KBM-7 (cell line): ENCODE data around the gene TBC1D7.

Experiments used
- DNase-seq: peaks from one replicate; pipeline ENCODE4 v3.0.0-alpha.2; 2015
- in situ Hi-C: fragments of 300-500 bp; cut with MboI; formaldehyde crosslinking; loops from 2 replicates; pipeline ENCODE4 v1.14.3; 2020; ENCODE audit warnings: low sequenced_read_pairs, low pct_unique_long_range_greater_than_20kb, mixed read lengths

TBC1D7 gene

DNA sequence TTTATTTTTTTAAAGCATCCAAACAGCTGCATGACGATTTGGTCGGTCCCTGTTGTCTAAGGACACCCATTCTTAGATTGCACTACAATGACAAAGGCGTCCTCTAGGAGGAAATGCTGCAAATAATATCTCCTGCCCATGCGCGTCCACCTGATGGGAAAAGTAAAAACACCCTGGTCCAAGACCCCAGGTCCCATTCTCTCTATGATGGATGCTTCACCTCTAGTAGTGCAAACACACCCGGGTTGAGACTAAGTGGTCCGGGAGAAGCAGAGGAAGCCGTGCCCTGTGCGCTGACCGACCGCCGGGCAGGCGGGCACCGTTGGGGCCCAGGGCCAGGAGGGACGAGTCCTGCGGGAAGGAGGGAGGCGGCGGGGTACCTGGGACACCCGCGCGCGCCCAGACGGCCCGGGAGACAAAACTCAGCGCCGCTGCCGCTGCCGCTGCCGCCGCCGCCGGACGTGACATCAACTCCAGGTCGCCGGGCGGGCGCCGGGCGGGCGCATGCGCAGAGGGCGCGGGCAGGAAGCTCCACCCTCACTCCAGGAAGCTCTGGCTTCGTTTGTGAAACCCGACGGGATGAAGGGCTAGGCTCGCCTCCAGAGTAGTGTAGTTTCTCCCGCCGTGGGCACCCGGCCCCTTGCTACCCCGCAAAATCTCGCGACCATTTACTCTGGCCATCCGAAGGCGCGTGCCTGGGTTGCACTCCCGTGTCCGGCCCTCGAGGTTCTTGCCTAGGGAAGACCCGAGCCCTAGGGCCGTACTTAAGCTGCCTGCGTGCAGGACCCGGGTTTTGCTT, at the start of gene TBC1D7:
Gene TBC1D7, minus strand, starts transcription at position 462 of the 799 bp plus-strand sequence. CDS start 1,639 bp downstream, outside the sequence.
- DNase-seq = peak; percentile 94
- in situ Hi-C loops = no loop called here

DNA sequence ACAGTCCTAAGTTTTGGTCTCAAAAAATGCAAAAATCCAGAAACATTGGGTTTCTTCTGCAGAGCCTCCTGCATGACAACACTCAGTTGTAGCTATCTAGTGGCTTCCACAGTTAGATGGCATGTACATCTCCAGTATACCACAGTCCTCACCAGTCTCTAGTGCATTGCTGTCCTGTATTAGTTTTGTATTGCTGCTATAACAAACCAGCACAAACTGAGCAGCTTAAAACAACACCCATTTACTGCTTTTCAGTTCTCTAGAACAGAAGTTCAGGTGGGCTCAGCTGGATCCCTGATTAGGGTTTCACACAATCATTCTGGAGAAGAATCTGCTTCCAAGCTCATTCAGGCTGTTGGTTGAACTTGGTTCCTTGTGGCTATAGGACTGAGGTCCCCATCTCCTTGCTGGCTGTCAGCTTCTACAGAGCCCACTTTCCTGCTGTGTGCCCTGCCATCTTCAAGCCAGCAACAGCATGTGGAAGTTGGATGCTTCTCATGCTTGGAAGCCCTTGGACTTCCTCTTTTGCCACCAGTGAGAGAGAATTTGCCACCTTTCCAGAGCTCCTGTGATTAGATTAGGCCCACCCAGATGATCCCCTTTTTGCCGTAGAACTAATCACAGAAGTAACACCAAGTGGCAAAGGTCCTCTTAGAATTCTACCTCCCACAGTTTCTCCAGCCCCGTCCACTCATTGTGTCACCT, 48.9 kb upstream of the TBC1D7 start:
- DNase-seq = peak; percentile 64

DNA sequence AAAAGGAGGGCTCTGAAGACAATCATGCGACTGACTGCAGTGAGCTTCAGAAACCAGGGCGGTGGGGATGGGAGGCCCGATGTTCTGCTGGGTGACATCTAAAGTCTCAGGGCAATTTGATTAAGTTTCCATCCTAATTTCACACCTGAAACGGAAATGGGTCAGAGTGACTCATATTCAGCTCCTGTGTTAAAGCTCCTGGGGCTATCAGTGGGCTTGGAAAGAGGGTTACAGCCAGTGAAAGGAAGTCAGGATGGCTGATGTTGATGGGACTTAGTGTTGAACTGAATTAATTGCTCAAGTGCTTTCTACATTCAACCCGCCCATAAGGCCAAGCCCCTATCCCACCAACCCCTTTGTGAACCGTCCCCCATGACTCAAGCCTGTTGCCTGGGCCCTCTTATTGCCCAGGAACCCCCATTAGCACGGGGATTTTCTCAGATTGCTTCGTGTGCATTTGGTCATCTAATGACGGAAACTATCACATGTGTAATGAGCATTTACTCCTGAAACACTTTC, 47.1 kb upstream of the TBC1D7 start:
- in situ Hi-C loops = no loop called here
- no peak for DNase-seq

More for the DNA sequence above, 48.9 kb upstream of the TBC1D7 start:
- in situ Hi-C loops = no loop called here

DNA sequence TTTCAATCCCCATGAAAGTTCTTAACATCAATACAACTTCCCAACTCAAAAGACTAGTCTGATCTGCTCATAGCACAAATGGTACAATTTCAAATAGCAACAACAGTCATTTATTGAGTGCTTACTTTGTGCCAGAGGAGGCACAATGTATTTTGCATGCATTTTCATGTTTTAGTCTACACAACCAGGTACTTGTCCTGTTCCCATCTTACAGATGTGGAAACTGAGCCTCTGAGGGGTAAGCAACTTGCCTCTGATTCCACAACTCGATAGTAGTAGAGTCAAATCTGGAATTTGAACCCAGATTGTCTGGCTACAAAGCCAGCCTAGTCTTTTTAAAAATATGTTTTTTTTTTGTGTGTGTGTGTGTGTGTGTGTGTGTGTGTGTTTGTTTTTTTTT, 45.6 kb upstream of the TBC1D7 start:
- in situ Hi-C loops = no loop called here
- no peak for DNase-seq

DNA sequence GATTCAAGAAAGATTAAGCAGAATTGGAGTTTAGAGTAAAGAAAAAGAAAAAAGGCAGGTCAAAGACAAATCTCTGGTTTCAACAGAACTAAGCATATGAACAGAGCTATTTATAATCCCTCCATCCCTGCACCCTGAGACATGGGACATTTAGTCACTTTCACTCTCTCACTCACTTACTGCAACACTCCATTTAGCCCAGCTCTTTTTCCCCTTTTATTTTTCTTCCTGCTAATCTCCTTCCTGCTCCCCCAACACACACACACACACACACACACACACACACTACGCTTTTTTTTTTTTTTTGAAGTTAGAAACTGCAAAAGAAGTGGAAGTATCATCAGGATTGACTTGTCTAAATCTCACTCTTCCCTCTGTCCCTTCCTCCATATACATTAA, 45.1 kb upstream of the TBC1D7 start:
- peak; percentile 39 for DNase-seq
- in situ Hi-C loops = no loop called here

- no peak for DNase-seq
- in situ Hi-C loops = no loop called here
Measured at GRCh38 chr6:13372688-13373487, 44.6 kb upstream of the TBC1D7 start.

DNA sequence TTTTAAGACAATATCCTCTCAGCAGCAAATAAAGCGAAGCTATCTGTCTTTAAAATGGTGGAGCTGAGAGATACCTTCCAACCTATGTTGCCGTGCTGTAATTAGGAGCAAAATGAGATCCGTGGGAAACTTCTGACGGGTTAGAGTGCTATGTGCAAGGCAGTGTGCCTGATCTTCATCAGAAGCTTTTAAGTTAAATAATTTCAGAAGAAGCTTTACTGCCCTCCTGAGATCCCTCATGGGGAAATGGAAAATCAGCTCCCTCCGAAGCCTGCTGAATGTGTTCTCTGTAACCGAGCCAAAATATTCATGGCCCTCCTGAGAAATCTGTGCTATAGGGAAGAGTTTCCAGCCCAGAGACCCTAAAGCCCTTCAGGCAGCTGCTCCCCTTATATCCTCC, 43.7 kb upstream of the TBC1D7 start:
- in situ Hi-C loops = no loop called here
- no peak for DNase-seq

GRCh38 chr6:13371421-13372072, 43.2 kb upstream of the TBC1D7 start:
- DNase-seq = no peak
- in situ Hi-C loops = no loop called here

- no peak for DNase-seq
- in situ Hi-C loops = no loop called here
Measured at GRCh38 chr6:13370623-13371022, 42.3 kb upstream of the TBC1D7 start.

- DNase-seq = no peak
- in situ Hi-C loops = no loop called here
Measured at GRCh38 chr6:13369591-13369990, 41.3 kb upstream of the TBC1D7 start.

- no peak for DNase-seq
- in situ Hi-C loops = no loop called here
Measured at GRCh38 chr6:13368731-13369115, 40.4 kb upstream of the TBC1D7 start.

- DNase-seq = no peak
- in situ Hi-C loops = no loop called here
Measured at GRCh38 chr6:13368079-13368730, 39.9 kb upstream of the TBC1D7 start.

GRCh38 chr6:13367396-13367795, 39.1 kb upstream of the TBC1D7 start:
- in situ Hi-C loops = no loop called here

DNA sequence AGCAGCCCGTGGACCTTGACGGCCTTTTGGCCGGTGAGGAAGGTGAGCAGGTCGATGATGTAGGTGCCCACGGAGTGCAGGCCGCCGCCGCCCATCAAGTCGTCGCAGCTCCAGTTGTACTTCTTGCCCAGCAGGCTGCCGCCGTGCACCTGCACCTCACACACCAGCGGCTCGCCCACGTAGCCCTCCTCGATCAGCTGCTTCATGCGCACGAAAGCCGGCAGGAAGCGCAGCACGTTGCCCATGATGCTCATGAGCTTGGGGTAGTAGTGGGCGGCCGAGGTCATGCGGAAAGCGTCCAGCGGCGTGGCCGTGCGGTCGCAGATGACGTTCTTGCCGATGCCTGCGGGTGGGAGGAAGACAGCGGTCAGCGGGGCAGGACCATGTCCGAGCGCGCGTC, 37.0 kb upstream of the TBC1D7 start:
- no peak for DNase-seq
- in situ Hi-C loops = no loop called here

More at GRCh38 chr6:13367396-13367795, 39.1 kb upstream of the TBC1D7 start:
- no peak for DNase-seq

DNA sequence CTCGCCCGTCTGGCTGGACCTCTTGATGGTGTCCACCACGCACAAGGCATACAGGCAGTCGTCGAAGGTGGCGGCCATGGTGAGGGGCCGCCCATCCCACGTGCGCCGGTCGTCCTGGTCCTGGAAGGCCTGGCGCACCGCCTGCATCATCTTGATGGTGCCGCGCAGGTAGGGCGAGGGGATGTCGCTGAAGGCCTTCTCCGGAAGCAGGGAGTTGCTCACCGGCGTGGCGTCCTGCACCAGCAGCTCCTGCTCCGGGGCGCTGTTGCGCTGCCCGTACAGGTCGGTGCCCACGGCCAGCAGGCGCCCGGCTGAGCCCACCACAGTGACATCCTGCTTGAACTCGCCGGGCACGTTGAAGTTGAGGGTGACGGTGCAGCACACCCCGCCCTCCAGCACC, 36.5 kb upstream of the TBC1D7 start:
- in situ Hi-C loops = no loop called here

DNA sequence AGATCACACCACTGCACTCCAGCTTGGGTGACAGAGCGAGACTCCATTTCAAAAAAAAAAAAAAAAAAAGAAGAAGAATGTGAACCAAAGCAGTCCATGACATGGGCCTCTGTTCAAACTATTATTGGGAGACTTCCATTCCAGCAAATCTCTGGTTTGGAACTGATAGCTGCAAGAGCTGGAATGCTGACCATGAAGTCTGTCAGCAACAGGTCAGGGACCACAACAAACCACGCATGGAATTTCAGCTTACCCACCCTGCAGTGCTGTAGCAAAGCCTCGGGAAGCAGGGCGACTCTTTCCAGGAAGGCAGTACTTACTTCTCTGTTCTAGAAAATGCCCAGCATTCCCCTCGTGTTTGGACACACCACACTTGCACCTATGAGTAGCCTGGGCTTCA, 34.1 kb upstream of the TBC1D7 start:
- DNase-seq = no peak
- in situ Hi-C loops = no loop called here

More for the DNA sequence above, 36.5 kb upstream of the TBC1D7 start:
- no peak for DNase-seq

DNA sequence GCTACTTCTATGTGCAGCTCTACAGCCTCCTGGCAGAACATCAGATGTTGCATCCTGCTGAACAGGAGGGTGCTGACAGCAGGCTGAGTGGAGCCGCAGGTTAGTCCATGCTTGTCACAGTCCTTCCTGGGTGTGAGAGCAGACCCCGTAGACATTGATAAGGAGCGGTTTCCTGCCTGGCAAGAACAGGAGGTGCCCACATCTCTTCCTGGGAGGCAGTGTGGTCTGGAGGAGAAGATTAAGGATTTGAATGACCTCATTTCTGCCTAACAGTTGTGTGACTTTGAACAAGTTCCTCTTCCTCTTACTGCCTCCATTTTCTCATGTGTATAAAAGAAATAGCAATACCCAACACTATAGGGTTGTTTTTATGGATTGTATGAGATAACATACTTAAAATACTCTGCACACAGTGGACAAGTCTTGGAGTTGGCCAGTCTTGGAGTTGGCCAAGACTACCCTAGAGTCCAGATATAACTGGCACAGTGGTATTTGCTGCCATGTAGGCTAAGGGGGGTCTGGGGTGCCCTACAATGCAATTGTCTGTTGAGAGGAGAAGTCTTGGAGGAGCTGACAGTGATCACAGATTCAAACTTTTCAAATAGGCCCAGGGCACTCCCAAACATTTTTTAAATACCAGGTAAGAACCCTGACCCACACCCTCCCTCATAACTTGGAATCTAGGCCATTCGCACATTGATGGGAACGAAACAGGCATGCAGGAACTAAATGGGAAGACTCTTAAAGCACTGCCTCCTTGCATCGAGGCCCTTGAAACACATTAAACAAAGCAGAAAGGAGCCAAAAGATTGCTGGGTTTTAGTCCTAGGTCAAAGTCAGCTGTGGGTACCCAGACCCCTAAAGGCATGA, 32.6 kb upstream of the TBC1D7 start:
- in situ Hi-C loops = no loop called here
- DNase-seq = peak; percentile 90

DNA sequence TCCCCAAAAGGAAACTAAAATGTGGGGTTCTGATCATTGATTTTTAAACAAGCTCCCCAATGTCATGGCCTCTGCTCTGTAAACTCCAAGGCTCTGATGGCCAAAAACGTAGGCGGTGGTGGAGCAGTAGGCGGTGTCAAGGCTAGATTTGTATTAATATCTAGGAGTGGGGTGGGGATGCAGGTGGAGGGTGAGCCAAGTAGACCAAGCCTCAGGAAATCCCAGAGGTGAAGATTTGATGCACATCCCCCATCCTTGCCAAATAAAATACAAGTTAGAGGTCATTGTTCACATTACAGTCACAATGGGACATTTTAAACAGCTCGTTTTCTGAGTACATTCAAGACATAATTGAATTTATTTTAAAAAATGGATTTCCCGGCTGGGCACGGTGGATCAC, 30.9 kb upstream of the TBC1D7 start:
- DNase-seq = no peak
- in situ Hi-C loops = no loop called here
